ENCODE measurements around the gene VWF. TPM values are rescaled to one million over a fixed set of nuclear protein-coding genes. Genes with fewer than 3 reads are reported as not detected.

Gene VWF
- total and polyA plus RNA-seq, 10 of the 15 experiments (the other 5 are each of a cell fraction or from before 2014, with no cell fraction given), result 0.08 to 0.23 TPM; not detected in 8

DNA sequence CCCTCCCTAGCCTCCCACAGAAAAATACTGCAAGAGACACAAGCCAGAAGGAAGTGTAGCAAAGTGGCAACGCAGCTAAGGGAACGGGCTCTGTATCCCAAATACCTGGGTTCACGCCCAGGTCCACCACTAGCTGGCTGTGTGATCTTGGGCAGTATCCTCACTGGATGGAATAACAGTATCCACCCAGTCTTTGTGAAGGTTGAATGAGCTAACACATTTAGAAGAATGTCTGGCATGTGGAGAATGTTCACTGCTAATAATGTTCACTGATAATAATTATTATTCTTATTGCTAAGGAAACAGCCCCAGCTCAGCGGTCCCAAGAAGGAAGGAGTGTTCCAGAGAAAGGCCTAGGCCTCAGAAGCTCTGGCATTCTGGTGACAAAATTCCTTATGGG, 70.9 kb downstream of the VWF start:
- peaks cover 0 to 2% of the 10 kb centered on the region in 2 experiments; a peak in 1 of 4 replicates for H3K27me3 ChIP-seq (replicated peaks in 1 of 2; ENCODE audit: control insufficient read depth in 2 of 2, insufficient read depth in 2 of 2, low read length in 1 of 2)
- POLR2A ChIA-PET, result no interaction called here
- no TSS peak for BruUV-seq (replicated peaks)
- no peaks in the 10 kb centered on the region for H4K20me1 ChIP-seq (ENCODE audit: control insufficient read depth, insufficient read depth)
- H3K4me3 ChIP-seq, result no peak overlapping the region
- no peak overlapping the region for H3K9ac ChIP-seq (ENCODE audit: control insufficient read depth, insufficient read depth, low read length)
- TF ChIP-seq MEF2A (IDR thresholded peaks at IDR 0.05; ENCODE audit: insufficient read depth, low read depth, low read length) (no peak), ESRRA (IDR thresholded peaks at IDR 0.05; ENCODE audit: low read length) (no peak), FOXM1 (IDR thresholded peaks at IDR 0.05; ENCODE audit: low read depth, low read length) (no peak), RAD51 (IDR thresholded peaks at IDR 0.05) (no peak), NFYB (IDR thresholded peaks at IDR 0.05; ENCODE audit: insufficient read depth, low read depth, low read length) (no peak), USF2 (IDR thresholded peaks at IDR 0.05; ENCODE audit: borderline replicate concordance, low read depth, low read length) (no peak), POU2F2 (IDR thresholded peaks at IDR 0.05; ENCODE audit: borderline replicate concordance, low read depth, low read length) (no peak), HDGF (IDR thresholded peaks at IDR 0.05) (no peak), RAD21 (IDR thresholded peaks at IDR 0.05; ENCODE audit: insufficient read depth, low read depth, low read length) (no peak), EZH2 (IDR thresholded peaks at IDR 0.05; ENCODE audit: borderline replicate concordance, control insufficient read depth, low read depth, low read length) (no peak), MYC (IDR thresholded peaks at IDR 0.05; ENCODE audit: insufficient read depth, insufficient read length, insufficient replicate concordance, low read length, severe bottlenecking) (no peak), RFX5 (IDR thresholded peaks at IDR 0.05; ENCODE audit: low read depth, low read length) (no peak), POLR2A (IDR thresholded peaks at IDR 0.05; ENCODE audit: low read depth, low read length) (no peak), ZNF384 (IDR thresholded peaks at IDR 0.05; ENCODE audit: borderline replicate concordance, low read depth, low read length) (no peak)
- TF ChIP-seq, protein P1, sequence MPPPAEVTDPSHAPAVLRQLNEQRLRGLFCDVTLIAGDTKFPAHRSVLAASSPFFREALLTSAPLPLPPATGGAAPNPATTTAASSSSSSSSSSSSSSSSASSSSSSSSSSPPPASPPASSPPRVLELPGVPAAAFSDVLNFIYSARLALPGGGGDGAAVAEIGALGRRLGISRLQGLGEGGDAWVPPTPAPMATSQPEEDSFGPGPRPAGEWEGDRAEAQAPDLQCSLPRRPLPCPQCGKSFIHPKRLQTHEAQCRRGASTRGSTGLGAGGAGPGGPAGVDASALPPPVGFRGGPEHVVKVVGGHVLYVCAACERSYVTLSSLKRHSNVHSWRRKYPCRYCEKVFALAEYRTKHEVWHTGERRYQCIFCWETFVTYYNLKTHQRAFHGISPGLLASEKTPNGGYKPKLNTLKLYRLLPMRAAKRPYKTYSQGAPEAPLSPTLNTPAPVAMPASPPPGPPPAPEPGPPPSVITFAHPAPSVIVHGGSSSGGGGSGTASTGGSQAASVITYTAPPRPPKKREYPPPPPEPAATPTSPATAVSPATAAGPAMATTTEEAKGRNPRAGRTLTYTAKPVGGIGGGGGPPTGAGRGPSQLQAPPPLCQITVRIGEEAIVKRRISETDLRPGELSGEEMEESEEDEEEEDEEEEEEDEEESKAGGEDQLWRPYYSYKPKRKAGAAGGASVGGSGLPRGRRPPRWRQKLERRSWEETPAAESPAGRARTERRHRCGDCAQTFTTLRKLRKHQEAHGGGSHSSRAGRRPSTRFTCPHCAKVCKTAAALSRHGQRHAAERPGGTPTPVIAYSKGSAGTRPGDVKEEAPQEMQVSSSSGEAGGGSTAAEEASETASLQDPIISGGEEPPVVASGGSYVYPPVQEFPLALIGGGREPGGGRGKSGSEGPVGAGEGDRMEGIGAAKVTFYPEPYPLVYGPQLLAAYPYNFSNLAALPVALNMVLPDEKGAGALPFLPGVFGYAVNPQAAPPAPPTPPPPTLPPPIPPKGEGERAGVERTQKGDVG (CRISPR knock-in tag; IDR thresholded peaks at IDR 0.05), result no peak
- TF ChIP-seq, protein P2, sequence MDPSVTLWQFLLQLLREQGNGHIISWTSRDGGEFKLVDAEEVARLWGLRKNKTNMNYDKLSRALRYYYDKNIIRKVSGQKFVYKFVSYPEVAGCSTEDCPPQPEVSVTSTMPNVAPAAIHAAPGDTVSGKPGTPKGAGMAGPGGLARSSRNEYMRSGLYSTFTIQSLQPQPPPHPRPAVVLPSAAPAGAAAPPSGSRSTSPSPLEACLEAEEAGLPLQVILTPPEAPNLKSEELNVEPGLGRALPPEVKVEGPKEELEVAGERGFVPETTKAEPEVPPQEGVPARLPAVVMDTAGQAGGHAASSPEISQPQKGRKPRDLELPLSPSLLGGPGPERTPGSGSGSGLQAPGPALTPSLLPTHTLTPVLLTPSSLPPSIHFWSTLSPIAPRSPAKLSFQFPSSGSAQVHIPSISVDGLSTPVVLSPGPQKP (IDR thresholded peaks at IDR 0.05; ENCODE audit: low read depth, low read length), result no peak
- DNase-seq (ENCODE audit: low read depth, low spot score), result no peak
- no peaks in the 10 kb centered on the region for H3K79me2 ChIP-seq (ENCODE audit: control insufficient read depth, insufficient read depth, low read length)
- H3K9me3 ChIP-seq (replicated peaks; ENCODE audit: control insufficient read depth, insufficient read depth, low read length), result no peaks in the 10 kb centered on the region
- in situ Hi-C loops (cut with MboI) (no loop called here), intact Hi-C loops (cut with micrococcal nuclease; ENCODE audit: unreplicated experiment) (no loop called here)
- FAIRE-seq, result no peak
- H3K36me3 ChIP-seq (ENCODE audit: control insufficient read depth in 2 of 2, insufficient read depth in 2 of 2, low read length in 1 of 2), result no peaks in the 10 kb centered on the region
- H3K27ac ChIP-seq (ENCODE audit: control insufficient read depth, insufficient read depth), result no peak overlapping the region
- no peaks in the 10 kb centered on the region for H3K4me1 ChIP-seq (ENCODE audit: control insufficient read depth, insufficient read depth, low read length)
- RAD21 ChIA-PET (ENCODE audit: unreplicated experiment), result interaction anchor here (0.5 kb wide), 1 partner anchor 100 kb away, joined by 3 read pairs; no protein-coding TSS in a partner anchor
- SMC1A ChIA-PET (ENCODE audit: uncharacterized antibody, unreplicated experiment), result interaction anchor here (0.6 kb wide), 1 partner anchor 890 kb away, joined by 3 read pairs; the partner anchor contains the start of gene RNU7-1
- no peak overlapping the region for H3K4me2 ChIP-seq (ENCODE audit: control insufficient read depth, insufficient read depth)
- WGBS (ENCODE audit: insufficient coverage, insufficient replicate concordance, low lambda C conversion rate, missing lambda C conversion rate), result 0% methylated on average over 4 of the region's 4 CpGs
- no peak for ATAC-seq
- CTCF ChIA-PET, result interaction anchor here (0.7 to 1.5 kb wide), 4 partner anchors 15 to 231 kb away, joined by 3 to 5 read pairs (median 4); no protein-coding TSS in a partner anchor
- no peak overlapping the region for H2AFZ ChIP-seq (ENCODE audit: control insufficient read depth, low read depth, low read length)
